NCI-H1092 (cell line): ENCODE measurements around the gene NPC1.
"Not testable (repeated sequence)": the region's sequence is repeated elsewhere in the genome, so short reads cannot be mapped to it uniquely, and the experiment has no call there.

Source experiments
- DNase-seq: peaks from one replicate; lab custom pipeline; 2025; lab: John Stamatoyannopoulos, UW

Gene NPC1

DNA sequence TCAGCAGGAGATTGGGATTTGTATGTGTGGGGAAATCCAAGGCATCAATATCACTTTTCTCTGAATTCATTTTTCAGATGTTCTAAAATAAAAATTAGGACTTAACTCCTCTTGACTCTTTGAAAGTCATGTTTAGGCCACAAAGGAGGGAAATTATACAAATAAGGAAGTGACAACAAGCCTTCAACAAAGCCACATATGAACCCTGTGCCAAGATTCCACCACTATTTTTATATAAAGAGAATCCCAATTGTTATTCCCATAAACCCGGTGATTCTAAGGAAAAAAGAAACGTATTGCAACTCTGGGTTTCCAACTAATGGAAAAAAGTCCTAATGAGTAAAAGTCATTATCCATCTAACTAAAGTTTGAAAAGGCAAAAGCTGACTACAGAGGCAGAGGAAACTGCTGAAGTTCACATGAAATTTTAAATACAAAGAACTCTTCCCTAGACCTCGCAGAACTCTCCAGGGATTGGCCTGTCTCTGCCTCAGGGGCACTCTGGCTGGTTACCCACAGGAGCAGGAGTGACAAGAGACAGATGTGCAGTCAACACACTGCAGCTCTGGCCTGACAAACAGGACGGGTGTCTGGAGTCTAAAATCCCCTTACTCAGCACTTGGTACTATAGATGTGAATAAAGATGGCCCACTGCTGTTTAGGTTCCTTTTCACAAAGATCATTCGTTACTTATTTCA lies 11.5 kb downstream of the NPC1 start:
- DNase-seq = no peak

- no peak for DNase-seq
Measured at GRCh38 chr18:23573626-23574431, 12.5 kb downstream of the NPC1 start.

- DNase-seq = no peak
Measured at GRCh38 chr18:23573020-23573419, 13.3 kb downstream of the NPC1 start.

DNA sequence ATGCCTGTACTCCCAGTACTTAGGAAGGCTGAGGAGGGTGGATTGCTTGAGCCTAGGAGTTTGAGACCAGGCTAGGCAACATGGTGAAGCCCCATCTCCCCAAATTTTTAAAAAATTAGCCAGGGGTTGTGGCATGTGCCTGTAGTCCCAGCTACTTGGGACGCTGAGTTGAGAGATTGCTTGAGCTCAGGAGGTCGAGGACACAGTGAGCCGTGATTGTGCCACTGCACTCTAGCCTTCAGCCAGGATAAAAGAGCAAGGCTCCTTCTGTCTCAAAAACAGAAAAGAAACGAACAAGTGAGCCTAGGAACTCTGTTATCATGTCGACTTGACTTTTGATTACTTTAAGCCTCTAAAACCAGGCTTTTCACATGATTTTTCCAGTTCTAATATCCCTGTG lies 13.7 kb downstream of the NPC1 start:
- DNase-seq = no peak

DNA sequence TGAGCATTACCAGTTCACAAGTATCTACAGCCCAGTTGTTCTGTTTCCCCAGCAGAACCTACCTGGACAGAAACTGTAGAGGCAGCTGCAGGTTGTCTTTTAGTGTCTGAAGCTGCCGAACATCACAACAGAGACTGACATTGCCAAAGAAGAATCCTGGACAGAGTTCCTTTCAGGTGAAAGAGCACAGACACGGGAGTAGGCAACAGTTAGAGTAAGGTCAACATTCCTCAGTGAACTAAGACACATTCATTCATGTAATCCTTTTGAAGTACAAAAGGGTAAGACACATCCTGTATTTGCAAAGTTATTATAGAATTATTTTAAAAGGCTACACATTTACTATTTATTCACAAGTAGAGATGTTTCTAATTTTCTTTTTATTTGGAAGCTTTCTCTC lies 14.3 kb downstream of the NPC1 start:
- DNase-seq = no peak

DNA sequence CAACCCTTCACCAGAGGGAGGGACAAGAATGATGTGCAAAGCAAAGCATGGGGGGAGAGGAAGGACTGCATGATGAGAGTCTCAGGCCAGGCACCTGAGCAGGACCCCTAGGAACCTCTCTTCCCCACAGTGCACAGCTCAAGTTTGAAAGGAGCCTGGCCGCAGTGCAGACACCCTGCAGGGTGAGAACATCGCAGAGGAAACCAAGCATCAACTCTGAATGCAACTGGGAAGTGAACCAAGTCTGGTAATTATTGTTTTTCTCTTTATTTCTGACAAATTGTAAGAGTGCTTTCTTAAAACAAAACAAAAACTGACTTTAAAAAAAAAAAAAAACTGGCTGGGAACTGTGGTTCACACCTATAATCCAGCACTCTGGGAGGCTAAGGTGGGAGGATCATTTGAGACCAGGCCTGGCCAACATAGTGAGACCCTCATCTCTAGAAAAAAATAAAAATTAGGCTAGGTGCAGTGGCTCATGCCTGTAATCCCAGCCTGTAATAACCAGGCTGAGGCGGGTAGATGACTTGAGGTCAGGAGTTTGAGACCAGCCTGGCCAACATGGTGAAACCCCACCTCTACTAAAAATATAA lies 15.3 kb downstream of the NPC1 start:
- DNase-seq = no peak

DNA sequence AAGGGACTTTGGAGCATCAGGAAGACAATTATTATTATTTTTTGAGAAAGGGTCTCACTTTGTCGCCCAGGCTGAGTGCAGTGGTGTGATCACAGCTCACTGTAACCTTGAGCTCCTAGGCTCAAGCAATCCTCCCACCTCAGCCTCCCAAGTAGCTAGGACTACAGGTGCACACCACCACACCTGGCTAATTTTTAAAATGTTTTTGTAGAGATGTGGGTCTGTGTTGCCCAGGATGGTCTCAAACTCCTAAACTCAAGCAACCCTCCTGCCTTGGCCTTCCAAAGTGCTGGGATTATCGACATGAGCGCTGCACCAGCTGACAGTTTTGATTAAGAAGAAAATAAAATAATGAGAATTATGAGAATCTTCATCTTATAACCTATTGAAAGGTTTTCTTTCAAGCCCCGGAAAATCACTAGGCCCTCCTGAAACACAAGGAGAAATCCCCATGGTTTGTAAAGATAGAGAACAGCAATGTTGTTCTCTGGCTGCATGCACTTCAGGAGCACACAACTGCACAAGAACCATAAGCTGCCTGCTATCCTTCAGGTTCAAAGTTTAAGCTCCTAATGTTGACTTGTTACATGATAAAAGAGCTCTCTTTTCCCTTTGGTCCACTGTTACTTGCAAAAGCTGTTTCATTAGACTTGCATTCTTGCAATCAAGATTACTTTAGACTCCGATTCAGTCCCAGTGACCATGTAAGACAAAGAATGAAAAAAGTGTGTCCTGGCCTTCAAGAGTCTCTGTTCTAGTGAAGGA lies 16.8 kb downstream of the NPC1 start:
- no peak for DNase-seq

- DNase-seq = no peak
Measured at GRCh38 chr18:23568281-23569138, 17.8 kb downstream of the NPC1 start.

DNA sequence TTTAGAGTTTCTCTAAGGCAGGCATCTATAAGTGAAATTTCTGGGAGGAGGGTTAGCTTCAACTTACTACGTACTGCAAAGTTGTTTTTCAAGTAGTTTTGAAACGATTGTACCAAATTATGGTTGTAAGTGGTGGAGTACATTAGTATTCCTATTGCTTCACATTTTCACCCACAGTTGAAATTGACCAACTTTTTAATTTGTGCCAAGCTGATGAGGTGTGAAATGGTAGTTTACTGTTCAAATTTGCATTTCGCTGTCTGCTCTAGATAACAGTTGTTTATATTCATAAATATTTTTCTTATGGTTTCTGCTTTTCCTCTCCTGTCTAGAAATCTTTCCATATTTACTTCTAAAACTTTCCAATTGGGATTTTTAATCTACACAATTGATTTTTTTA lies 18.6 kb downstream of the NPC1 start:
- no peak for DNase-seq

DNA sequence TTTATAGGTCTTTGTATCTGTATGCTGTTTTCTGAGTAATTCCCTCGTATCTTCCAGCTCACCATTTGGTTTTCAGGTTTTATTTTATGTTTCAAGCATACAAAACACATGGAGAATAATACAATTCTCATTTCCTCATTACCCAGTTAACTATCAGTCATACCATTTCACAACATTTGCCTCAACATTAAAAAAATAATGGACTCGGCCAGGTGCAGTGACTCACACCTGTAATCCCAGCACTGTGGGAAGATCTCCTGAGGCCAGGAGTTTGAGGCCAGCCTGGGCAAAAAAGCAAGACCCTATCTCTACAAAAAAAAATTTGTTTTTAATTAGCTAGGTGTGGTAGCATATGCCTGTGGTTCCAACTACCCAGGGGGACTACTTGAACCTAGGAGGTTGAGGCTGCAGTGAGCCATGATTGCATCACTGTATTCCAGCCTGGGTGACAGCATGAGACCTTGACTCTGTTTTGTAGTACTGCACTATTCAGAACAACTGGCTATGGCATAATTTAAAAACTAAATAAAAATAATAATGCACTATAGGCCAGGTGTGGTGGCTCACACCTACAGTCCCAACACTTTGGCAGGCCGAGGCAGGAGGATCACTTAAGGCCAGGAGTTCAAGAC lies 20.3 kb downstream of the NPC1 start:
- DNase-seq = no peak

DNA sequence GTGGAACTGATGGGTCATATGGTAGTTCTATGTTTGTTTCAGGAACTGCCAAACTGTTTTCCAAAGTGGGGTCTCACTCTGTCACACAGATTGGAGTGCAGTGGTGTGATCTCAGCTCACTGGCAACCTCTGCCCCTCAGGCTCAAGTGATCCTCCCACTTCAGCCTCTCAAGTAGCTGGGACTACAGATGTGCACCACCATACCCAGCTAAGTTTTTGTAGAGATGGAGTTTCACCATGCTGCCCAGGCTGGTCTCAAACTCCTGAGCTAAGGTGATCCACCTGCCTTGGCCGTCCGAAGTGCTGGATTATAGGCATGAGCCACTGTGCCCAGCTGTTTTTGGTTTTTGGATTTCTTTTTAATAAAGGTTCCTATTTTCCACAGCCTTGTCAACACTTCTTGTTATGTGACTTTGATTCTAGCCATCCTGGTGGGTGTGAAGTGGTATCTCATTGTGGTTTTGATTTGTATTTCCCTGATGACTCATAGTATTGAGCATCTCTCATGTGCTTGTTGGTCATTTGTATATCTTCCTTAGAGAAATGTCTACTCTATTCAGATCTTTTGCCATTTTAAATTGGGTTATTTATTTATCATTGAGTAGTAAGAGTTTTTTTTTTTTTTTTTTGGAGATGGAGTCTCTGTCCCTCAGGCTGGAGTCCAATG lies 22.8 kb downstream of the NPC1 start:
- no peak for DNase-seq

DNA sequence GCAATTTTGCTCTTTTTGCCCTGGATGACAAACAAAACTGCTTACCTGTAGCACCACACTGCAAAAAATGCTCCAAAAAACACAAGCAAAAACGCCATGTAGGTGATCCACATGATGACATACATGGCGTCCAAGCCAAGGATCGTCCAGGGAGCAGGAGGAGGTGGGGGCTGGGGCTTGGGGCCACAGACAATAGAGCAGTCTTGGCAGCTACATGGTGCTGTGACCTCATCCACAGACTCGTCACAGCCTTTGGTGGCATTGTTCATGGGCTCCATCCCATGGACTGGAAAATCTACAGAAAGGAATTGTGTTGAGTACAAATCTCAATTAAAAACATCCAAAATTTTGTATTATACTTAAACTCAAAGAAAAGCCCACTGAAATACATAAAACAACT lies 26.1 kb downstream of the NPC1 start:
- no peak for DNase-seq

DNA sequence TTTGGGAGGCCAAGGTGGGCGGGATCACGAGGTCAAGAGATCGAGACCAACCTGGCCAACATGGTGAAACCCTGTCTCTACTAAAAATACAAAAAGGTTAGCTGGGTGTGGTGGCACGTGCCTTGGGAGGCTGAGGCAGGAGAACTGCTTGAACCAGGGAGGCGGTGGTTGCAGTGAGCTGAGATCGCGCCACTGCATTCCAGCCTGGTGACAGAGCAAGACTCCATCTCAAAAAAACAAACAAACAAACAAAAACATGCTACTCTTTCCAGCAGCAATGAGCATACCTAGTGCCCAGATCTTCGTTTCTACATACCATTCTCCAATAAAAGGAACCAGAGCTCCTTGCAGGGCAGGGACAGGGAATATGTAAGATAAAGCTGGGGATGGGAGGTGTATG lies 28.8 kb downstream of the NPC1 start:
- not testable (repeated sequence) for DNase-seq

DNA sequence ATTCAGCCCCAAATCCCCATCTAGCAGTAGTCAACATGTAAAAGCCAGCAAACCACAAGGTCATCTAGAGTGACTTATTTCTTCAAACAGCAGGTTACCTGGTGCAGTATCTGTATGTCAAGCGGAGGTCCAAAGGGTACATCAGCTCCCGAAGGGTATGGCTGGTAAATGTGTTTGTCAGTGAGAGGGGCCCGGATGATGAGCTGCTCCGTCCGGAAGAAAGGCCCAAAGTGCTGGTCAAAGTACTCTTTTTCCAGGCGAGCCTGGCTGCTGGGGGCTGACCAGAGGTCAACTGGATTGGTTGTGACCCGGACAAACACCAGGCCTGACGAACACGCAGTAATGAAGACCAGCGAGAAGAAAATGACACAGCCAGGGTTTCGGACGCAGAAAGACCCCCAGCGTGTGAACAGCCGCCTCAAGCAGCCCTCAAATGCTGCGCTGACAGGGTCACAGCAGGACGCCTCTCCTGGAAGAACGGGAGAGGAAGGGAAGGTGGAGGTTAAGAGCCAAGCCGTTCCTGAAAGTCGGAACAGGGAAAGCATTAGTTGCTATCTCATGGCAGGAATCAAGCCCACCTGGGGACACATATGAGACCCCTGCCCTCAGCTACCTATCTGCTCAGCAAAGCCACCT lies 30.0 kb downstream of the NPC1 start:
- no peak for DNase-seq

DNA sequence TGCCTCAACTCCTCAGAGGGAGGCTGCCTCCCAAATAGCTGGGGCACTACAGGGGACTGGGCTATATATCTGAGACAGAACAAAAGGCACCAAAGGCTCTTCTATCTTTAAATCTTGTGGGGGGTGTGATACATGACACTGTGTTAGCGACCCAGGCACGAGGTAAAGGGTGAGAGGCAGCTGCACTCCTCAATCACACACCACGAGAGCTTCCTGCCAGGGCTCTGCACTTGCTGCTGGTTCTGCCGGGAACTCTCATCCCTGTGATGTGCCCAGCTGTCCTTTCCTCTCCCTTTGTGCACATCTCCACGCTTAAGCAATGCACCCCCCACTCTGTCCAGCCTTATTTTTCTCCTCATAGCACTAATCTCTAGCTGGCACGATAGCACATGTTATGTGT lies 32.4 kb downstream of the NPC1 start:
- no peak for DNase-seq

- no peak for DNase-seq
Measured at GRCh38 chr18:23552505-23552904, 33.8 kb downstream of the NPC1 start.

DNA sequence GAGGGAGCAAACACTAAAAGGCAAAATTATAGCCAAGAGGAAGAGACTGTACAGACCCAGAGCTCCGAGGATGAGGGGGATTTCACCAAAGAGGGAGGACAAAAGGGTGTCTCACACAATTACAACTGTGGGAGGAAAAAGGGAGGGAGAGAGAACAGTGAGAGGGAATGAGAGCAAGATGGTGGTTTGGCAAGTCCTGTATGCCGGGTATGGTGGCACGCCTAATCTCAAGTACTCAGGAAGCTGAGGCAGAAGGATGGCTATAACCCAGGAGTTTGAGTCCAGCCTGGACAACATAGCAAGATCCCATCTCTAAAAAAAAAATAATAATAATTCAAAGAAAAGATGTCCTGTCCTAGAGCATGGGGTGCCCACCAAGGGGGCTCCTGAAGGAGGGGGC lies 34.3 kb downstream of the NPC1 start:
- DNase-seq = no peak

- no peak for DNase-seq
Measured at GRCh38 chr18:23550898-23551297, 35.4 kb downstream of the NPC1 start.

DNA sequence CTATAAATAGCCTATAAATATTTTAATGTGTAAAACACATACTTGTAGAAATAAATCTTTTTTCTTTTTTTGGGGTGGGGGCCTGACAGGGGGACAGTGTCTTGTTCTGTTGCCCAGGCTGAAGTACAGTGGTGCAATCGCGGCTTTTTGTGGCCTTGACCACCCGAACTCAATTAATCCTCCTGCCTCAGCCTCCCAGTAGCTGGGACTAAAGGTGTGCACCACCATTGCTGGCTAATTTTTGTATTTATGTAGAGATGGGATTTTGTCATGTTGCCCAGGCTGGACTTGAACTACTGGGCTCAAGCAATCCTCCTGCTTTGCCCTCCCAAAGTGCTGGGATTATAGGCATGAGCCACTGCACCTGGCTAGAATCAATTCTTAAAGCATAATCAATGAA lies 37.6 kb downstream of the NPC1 start:
- DNase-seq = no peak

DNA sequence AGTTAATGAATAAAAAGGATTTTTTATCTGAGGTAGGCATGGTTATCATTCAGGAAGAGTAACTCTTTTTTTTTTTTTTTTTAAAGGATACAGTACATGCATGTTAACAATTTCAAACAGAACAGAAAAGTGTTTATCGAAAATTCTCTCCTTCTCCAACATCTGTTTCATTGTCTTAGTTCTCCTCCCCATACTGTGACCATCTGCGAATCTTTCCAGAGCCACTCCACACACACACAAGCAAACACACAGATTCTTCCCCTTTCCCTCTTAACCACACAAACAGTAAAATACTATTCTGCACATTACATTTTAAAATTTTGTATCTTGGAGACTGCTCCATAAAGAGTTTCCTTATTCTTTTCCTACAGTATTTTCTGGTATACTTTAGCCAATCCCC lies 38.0 kb downstream of the NPC1 start:
- no peak for DNase-seq
